Measurements from ENCODE around the gene CHI3L2. TPM values are rescaled to one million over a fixed set of nuclear protein-coding genes. Genes with fewer than 3 reads are reported as not detected.

The CHI3L2 gene
- total and polyA plus RNA-seq, 2 of the 13 experiments (the other 11 are each of a cell fraction or from before 2014, with no cell fraction given) = 0.46 to 1.7 TPM

- TF ChIP-seq, protein P1, sequence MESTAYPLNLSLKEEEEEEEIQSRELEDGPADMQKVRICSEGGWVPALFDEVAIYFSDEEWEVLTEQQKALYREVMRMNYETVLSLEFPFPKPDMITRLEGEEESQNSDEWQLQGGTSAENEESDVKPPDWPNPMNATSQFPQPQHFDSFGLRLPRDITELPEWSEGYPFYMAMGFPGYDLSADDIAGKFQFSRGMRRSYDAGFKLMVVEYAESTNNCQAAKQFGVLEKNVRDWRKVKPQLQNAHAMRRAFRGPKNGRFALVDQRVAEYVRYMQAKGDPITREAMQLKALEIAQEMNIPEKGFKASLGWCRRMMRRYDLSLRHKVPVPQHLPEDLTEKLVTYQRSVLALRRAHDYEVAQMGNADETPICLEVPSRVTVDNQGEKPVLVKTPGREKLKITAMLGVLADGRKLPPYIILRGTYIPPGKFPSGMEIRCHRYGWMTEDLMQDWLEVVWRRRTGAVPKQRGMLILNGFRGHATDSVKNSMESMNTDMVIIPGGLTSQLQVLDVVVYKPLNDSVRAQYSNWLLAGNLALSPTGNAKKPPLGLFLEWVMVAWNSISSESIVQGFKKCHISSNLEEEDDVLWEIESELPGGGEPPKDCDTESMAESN (CRISPR knock-in tag; conservative IDR thresholded peaks at IDR 0.05) = 0 out of 2 replicates have a peak, but pooled peaks have one; percentile 37
- TF ChIP-seq SUZ12 (IDR thresholded peaks at IDR 0.05; ENCODE audit: low read depth, low read length) (no peak), EHMT2 (IDR thresholded peaks at IDR 0.05; ENCODE audit: borderline replicate concordance, low read depth, low read length) (peak; percentile 92), JUND (CRISPR knock-in tag; IDR thresholded peaks at IDR 0.05) (no peak), ZNF687 (CRISPR knock-in tag; IDR thresholded peaks at IDR 0.05) (no peak), ZNF17 (CRISPR knock-in tag; IDR thresholded peaks at IDR 0.05) (no peak), SP4 (CRISPR knock-in tag; IDR thresholded peaks at IDR 0.05) (no peak), SIX4 (CRISPR knock-in tag; IDR thresholded peaks at IDR 0.05) (peak; percentile 85), TBP (CRISPR knock-in tag; IDR thresholded peaks at IDR 0.05) (no peak), PHF5A (CRISPR knock-in tag; IDR thresholded peaks at IDR 0.05; ENCODE audit: low read depth, unreplicated experiment) (no peak), IRX3 (CRISPR knock-in tag; IDR thresholded peaks at IDR 0.05; ENCODE audit: borderline replicate concordance, low read depth) (no peak), GABPA (IDR thresholded peaks at IDR 0.05; ENCODE audit: low read depth, low read length) (no peak), GABPA (CRISPR knock-in tag; IDR thresholded peaks at IDR 0.05; ENCODE audit: low read depth) (no peak), TBL1XR1 (IDR thresholded peaks at IDR 0.05; ENCODE audit: borderline replicate concordance, low read length, partially characterized antibody) (no peak), CENPT (CRISPR knock-in tag; IDR thresholded peaks at IDR 0.05; ENCODE audit: low read depth) (no peak), ZNF572 (CRISPR knock-in tag; IDR thresholded peaks at IDR 0.05) (no peak), ERF (CRISPR knock-in tag; IDR thresholded peaks at IDR 0.05) (no peak), ZNF83 (CRISPR knock-in tag; IDR thresholded peaks at IDR 0.05; ENCODE audit: borderline replicate concordance) (no peak), ZNF101 (CRISPR knock-in tag; IDR thresholded peaks at IDR 0.05; ENCODE audit: borderline replicate concordance, low read depth) (no peak), JUN (CRISPR knock-in tag; IDR thresholded peaks at IDR 0.05) (0 out of 2 replicates have a peak, but pooled peaks have one; percentile 25), MAFK (conservative IDR thresholded peaks at IDR 0.05 in 1 of 2, IDR thresholded peaks at IDR 0.05 in 1 of 2; ENCODE audit: low read length in 2 of 2) (no peak)
- TF ChIP-seq, protein P2, sequence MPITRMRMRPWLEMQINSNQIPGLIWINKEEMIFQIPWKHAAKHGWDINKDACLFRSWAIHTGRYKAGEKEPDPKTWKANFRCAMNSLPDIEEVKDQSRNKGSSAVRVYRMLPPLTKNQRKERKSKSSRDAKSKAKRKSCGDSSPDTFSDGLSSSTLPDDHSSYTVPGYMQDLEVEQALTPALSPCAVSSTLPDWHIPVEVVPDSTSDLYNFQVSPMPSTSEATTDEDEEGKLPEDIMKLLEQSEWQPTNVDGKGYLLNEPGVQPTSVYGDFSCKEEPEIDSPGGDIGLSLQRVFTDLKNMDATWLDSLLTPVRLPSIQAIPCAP (CRISPR knock-in tag; IDR thresholded peaks at IDR 0.05; ENCODE audit: low read depth) = no peak
- TF ChIP-seq, protein P3, sequence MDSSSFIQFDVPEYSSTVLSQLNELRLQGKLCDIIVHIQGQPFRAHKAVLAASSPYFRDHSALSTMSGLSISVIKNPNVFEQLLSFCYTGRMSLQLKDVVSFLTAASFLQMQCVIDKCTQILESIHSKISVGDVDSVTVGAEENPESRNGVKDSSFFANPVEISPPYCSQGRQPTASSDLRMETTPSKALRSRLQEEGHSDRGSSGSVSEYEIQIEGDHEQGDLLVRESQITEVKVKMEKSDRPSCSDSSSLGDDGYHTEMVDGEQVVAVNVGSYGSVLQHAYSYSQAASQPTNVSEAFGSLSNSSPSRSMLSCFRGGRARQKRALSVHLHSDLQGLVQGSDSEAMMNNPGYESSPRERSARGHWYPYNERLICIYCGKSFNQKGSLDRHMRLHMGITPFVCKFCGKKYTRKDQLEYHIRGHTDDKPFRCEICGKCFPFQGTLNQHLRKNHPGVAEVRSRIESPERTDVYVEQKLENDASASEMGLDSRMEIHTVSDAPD (CRISPR knock-in tag; IDR thresholded peaks at IDR 0.05) = no peak
These were observed 10.7 kb downstream of the CHI3L2 start (continued) for GRCh38 chr1:111238056-111238795.

All from HepG2 (cell line).